CD4-positive, CD25-positive, alpha-beta regulatory T cell (primary cell): ENCODE data around the gene LINC01488. TPM values are rescaled to one million over a fixed set of nuclear protein-coding genes. Genes with fewer than 3 reads are reported as not detected.

Source experiments
- ATAC-seq, 2 donors: fragments of 150-1000 bp; cut with Tn5 transposase; one replicate each; pipeline ENCODE4 v1.10.0; 2021; ENCODE audit warnings: low read depth in 2 of 2, moderate number of reproducible peaks in 2 of 2, moderate library complexity in 1 of 2
- DNase-seq, 3 donors: peaks; one replicate each; pipeline versions ENCODE4 v3.0.0 to v3.0.0-alpha.2; 2012 to 2022; ENCODE audit warnings: mixed read lengths in 1 of 3
- H3K27ac ChIP-seq: one replicate; pipeline ENCODE4 v1.7.0; 2013; ENCODE audit warnings: mild to moderate bottlenecking, low read length; ENCODE audit not compliant: insufficient read depth, poor library complexity, severe bottlenecking
- H3K27me3 ChIP-seq: one replicate; pipeline ENCODE4 v1.7.0; 2013; ENCODE audit warnings: low read length; ENCODE audit not compliant: control insufficient read depth, insufficient read depth
- H3K36me3 ChIP-seq: one replicate; pipeline ENCODE4 v1.7.0; 2013; ENCODE audit warnings: mild to moderate bottlenecking, low read length, moderate library complexity; ENCODE audit not compliant: control insufficient read depth, insufficient read depth
- H3K4me1 ChIP-seq: 2 replicates; pipeline ENCODE4 v1.7.0; 2013; ENCODE audit warnings: mild to moderate bottlenecking, low read length; ENCODE audit not compliant: insufficient read depth, control insufficient read depth, poor library complexity, severe bottlenecking
- H3K4me3 ChIP-seq: one replicate; pipeline ENCODE4 v1.7.0; 2013; ENCODE audit warnings: low read depth, mild to moderate bottlenecking, low read length, moderate library complexity
- H3K9me3 ChIP-seq, 2 experiments: 1 replicate in 1 of 2; 2 replicates in 1 of 2; pipeline ENCODE4 v1.7.0; 2013; ENCODE audit warnings: low read length in 2 of 2, mild to moderate bottlenecking in 1 of 2, moderate library complexity in 1 of 2; ENCODE audit not compliant: control insufficient read depth in 2 of 2
- H3K27ac Mint-ChIP-seq, 3 donors: one replicate each; pipeline ENCODE4 v1.8.0; 2020 to 2022; ENCODE audit warnings: mild to moderate bottlenecking in 3 of 3, mixed read lengths in 3 of 3, moderate library complexity in 2 of 3
- H3K27me3 Mint-ChIP-seq: one replicate; pipeline ENCODE4 v1.8.0; 2022; ENCODE audit warnings: mild to moderate bottlenecking, mixed read lengths
- H3K36me3 Mint-ChIP-seq: one replicate; pipeline ENCODE4 v1.8.0; 2020; ENCODE audit warnings: mixed read lengths
- H3K4me1 Mint-ChIP-seq, 4 donors: one replicate each; pipeline ENCODE4 v1.8.0; 2020 to 2022; ENCODE audit warnings: mixed read lengths in 4 of 4, mild to moderate bottlenecking in 1 of 4
- H3K4me3 Mint-ChIP-seq, 4 donors: one replicate each; pipeline ENCODE4 v1.8.0; 2020 to 2022; ENCODE audit warnings: mild to moderate bottlenecking in 4 of 4, mixed read lengths in 4 of 4, moderate library complexity in 3 of 4
- H3K9me3 Mint-ChIP-seq, 7 donors: one replicate each; pipeline ENCODE4 v1.8.0; 2020 to 2022; ENCODE audit warnings: mixed read lengths in 7 of 7, mild to moderate bottlenecking in 3 of 7, moderate library complexity in 2 of 7
- polyA plus RNA-seq, 4 donors: library from polyadenylated mRNA; unstranded; fragments of 300-500 nt; fragmentation: Illumina TruSeq; gene quantifications; one replicate each; pipeline ENCODE4 v1.2.3, GENCODE V29; 2021
- total RNA-seq: library from RNA; stranded (reverse); gene quantifications from one replicate; pipeline ENCODE4 v1.2.3, GENCODE V29; 2022

The LINC01488 gene
- total and polyA plus RNA-seq, 5 donors from 2014 or later: not detected

GRCh38 chr11:69520186-69520916, 38.9 kb downstream of the LINC01488 start:
- no peak overlapping the region for H3K4me3 Mint-ChIP-seq
- H3K27me3 Mint-ChIP-seq: no peaks in the 10 kb centered on the region
- Histone ChIP-seq H3K4me1 (no peaks in the 10 kb centered on the region), H3K36me3 (no peaks in the 10 kb centered on the region), H3K9me3 (no peaks in the 10 kb centered on the region), H3K27ac (no peak overlapping the region), H3K4me3 (no peak overlapping the region), H3K27me3 (no peaks in the 10 kb centered on the region)
- peaks cover 0 to 10% (median 0%) of the 10 kb centered on the region in 7 donors for H3K9me3 Mint-ChIP-seq
- H3K27ac Mint-ChIP-seq: no peak overlapping the region
- H3K4me1 Mint-ChIP-seq: peaks cover 0 to 2% (median 0%) of the 10 kb centered on the region in 4 donors
- no peak for DNase-seq
- no peaks in the 10 kb centered on the region for H3K36me3 Mint-ChIP-seq
- no peak for ATAC-seq

GRCh38 chr11:69521457-69521856, 40.0 kb downstream of the LINC01488 start:
- DNase-seq: no peak
- H3K4me1 Mint-ChIP-seq: peaks cover 0 to 2% (median 0%) of the 10 kb centered on the region in 4 donors
- H3K4me1 ChIP-seq: no peaks in the 10 kb centered on the region
- peaks cover 6% of the 10 kb centered on the region for H3K27me3 Mint-ChIP-seq
- H3K36me3 ChIP-seq: no peaks in the 10 kb centered on the region
- ATAC-seq: no peak
- no peak overlapping the region for H3K27ac Mint-ChIP-seq
- no peak overlapping the region for H3K4me3 ChIP-seq
- no peaks in the 10 kb centered on the region for H3K27me3 ChIP-seq
- peaks cover 0 to 10% (median 2%) of the 10 kb centered on the region in 7 donors for H3K9me3 Mint-ChIP-seq
- H3K27ac ChIP-seq: no peak overlapping the region
- no peaks in the 10 kb centered on the region for H3K36me3 Mint-ChIP-seq
- no peaks in the 10 kb centered on the region for H3K9me3 ChIP-seq
- no peak overlapping the region for H3K4me3 Mint-ChIP-seq

GRCh38 chr11:69523453-69523852, 42.0 kb downstream of the LINC01488 start:
- DNase-seq (no peak), ATAC-seq (no peak)
- Histone ChIP-seq H3K27me3 (no peaks in the 10 kb centered on the region), H3K4me3 (no peak overlapping the region), H3K27ac (no peak overlapping the region), H3K9me3 (no peaks in the 10 kb centered on the region), H3K36me3 (no peaks in the 10 kb centered on the region), H3K4me1 (no peaks in the 10 kb centered on the region)
- peaks cover 6% of the 10 kb centered on the region for H3K27me3 Mint-ChIP-seq
- peaks cover 0 to 4% (median 0%) of the 10 kb centered on the region in 7 donors for H3K9me3 Mint-ChIP-seq
- H3K4me3 Mint-ChIP-seq: no peak overlapping the region
- H3K36me3 Mint-ChIP-seq: no peaks in the 10 kb centered on the region
- H3K27ac Mint-ChIP-seq: no peak overlapping the region
- H3K4me1 Mint-ChIP-seq: no peaks in the 10 kb centered on the region

- no peak overlapping the region for H3K27ac Mint-ChIP-seq
- H3K4me3 Mint-ChIP-seq: no peak overlapping the region
- ATAC-seq (no peak), DNase-seq (no peak)
- Histone ChIP-seq H3K4me3 (no peak overlapping the region), H3K27me3 (no peaks in the 10 kb centered on the region), H3K27ac (no peak overlapping the region), H3K9me3 (no peaks in the 10 kb centered on the region), H3K36me3 (no peaks in the 10 kb centered on the region), H3K4me1 (no peaks in the 10 kb centered on the region)
- no peaks in the 10 kb centered on the region for H3K36me3 Mint-ChIP-seq
- peaks cover 6% of the 10 kb centered on the region for H3K27me3 Mint-ChIP-seq
- peaks cover 0 to 2% (median 0%) of the 10 kb centered on the region in 7 donors for H3K9me3 Mint-ChIP-seq
- H3K4me1 Mint-ChIP-seq: no peaks in the 10 kb centered on the region
Measured at GRCh38 chr11:69524291-69524882, 42.9 kb downstream of the LINC01488 start.

GRCh38 chr11:69524991-69525411, 43.5 kb downstream of the LINC01488 start:
- Mint-ChIP-seq H3K4me3 (no peak overlapping the region), H3K36me3 (no peaks in the 10 kb centered on the region), H3K4me1 (no peaks in the 10 kb centered on the region), H3K27ac (no peak overlapping the region), H3K27me3 (peaks cover 10% of the 10 kb centered on the region), H3K9me3 (peaks cover 0 to 2% (median 0%) of the 10 kb centered on the region in 7 donors)
- no peaks in the 10 kb centered on the region for H3K9me3 ChIP-seq
- no peak overlapping the region for H3K27ac ChIP-seq
- DNase-seq (no peak), ATAC-seq (no peak)
- no peaks in the 10 kb centered on the region for H3K27me3 ChIP-seq
- H3K36me3 ChIP-seq: no peaks in the 10 kb centered on the region
- no peak overlapping the region for H3K4me3 ChIP-seq
- H3K4me1 ChIP-seq: no peaks in the 10 kb centered on the region

- Histone ChIP-seq H3K9me3 (no peaks in the 10 kb centered on the region), H3K27ac (no peak overlapping the region), H3K27me3 (no peaks in the 10 kb centered on the region), H3K4me1 (no peaks in the 10 kb centered on the region), H3K36me3 (no peaks in the 10 kb centered on the region), H3K4me3 (no peak overlapping the region)
- Mint-ChIP-seq H3K27ac (no peak overlapping the region), H3K4me3 (no peak overlapping the region), H3K4me1 (no peaks in the 10 kb centered on the region), H3K36me3 (no peaks in the 10 kb centered on the region), H3K27me3 (peaks cover 13% of the 10 kb centered on the region), H3K9me3 (peaks cover 0 to 2% (median 0%) of the 10 kb centered on the region in 7 donors)
- DNase-seq (no peak), ATAC-seq (no peak)
Measured at GRCh38 chr11:69525516-69526452, 44.3 kb downstream of the LINC01488 start.

GRCh38 chr11:69526453-69526810, 45.0 kb downstream of the LINC01488 start:
- H3K4me3 Mint-ChIP-seq: no peak overlapping the region
- Histone ChIP-seq H3K27me3 (no peaks in the 10 kb centered on the region), H3K4me3 (no peak overlapping the region), H3K36me3 (no peaks in the 10 kb centered on the region), H3K9me3 (no peaks in the 10 kb centered on the region), H3K4me1 (no peaks in the 10 kb centered on the region), H3K27ac (no peak overlapping the region)
- H3K36me3 Mint-ChIP-seq: no peaks in the 10 kb centered on the region
- peaks cover 0 to 2% (median 0%) of the 10 kb centered on the region in 7 donors for H3K9me3 Mint-ChIP-seq
- DNase-seq: no peak
- peaks cover 13% of the 10 kb centered on the region for H3K27me3 Mint-ChIP-seq
- no peaks in the 10 kb centered on the region for H3K4me1 Mint-ChIP-seq
- ATAC-seq: no peak
- no peak overlapping the region for H3K27ac Mint-ChIP-seq
